Progenitor cell of endocrine pancreas (in vitro differentiated cells): ENCODE data around the gene CPA5. TPM values are rescaled to one million over a fixed set of nuclear protein-coding genes. Genes with fewer than 3 reads are reported as not detected.

ENCODE experiments used
- DNase-seq: peaks from one replicate; pipeline ENCODE4 v3.0.0; 2021; ENCODE audit warnings: low spot score; ENCODE audit not compliant: unreplicated experiment
- H3K27ac Mint-ChIP-seq: 2 replicates; pipeline ENCODE4 v1.8.0; 2021; ENCODE audit warnings: mild to moderate bottlenecking, moderate library complexity, mixed read lengths
- H3K27me3 Mint-ChIP-seq: 2 replicates; pipeline ENCODE4 v1.8.0; 2021; ENCODE audit warnings: mixed read lengths
- H3K36me3 Mint-ChIP-seq: 2 replicates; pipeline ENCODE4 v1.8.0; 2022; ENCODE audit warnings: mixed read lengths; ENCODE audit not compliant: insufficient read depth
- H3K4me1 Mint-ChIP-seq: 2 replicates; pipeline ENCODE4 v1.8.0; 2021; ENCODE audit warnings: low read depth, mixed read lengths
- H3K4me3 Mint-ChIP-seq: 2 replicates; pipeline ENCODE4 v1.8.0; 2021; ENCODE audit warnings: low read depth, mild to moderate bottlenecking, moderate library complexity, mixed read lengths
- H3K9me3 Mint-ChIP-seq: 2 replicates; pipeline ENCODE4 v1.8.0; 2021; ENCODE audit warnings: low read depth, mixed read lengths
- CTCF ChIP-seq: fragments of 200-600 bp; sonication (generic); IDR thresholded peaks from one replicate; pipeline ENCODE4 v1.5.0; 2021; ENCODE audit warnings: antibody characterized with exemption, mild to moderate bottlenecking; ENCODE audit not compliant: unreplicated experiment
- total RNA-seq: library from RNA; stranded (reverse); gene quantifications from 2 replicates; pipeline ENCODE4 v1.2.1, GENCODE V29; 2021

Gene CPA5
- total RNA-seq, 1 donor from 2014 or later: not detected

GRCh38 chr7:130394421-130395195 is 50.0 kb downstream of the CPA5 start:
- peak overlapping the region; percentile 41 for H3K27ac Mint-ChIP-seq
- H3K27me3 Mint-ChIP-seq: no peaks in the 10 kb centered on the region
- no peak for TF ChIP-seq CTCF
- H3K9me3 Mint-ChIP-seq: no peaks in the 10 kb centered on the region
- H3K36me3 Mint-ChIP-seq: peaks cover 8% of the 10 kb centered on the region
- H3K4me1 Mint-ChIP-seq: peaks cover 18% of the 10 kb centered on the region
- no peak for DNase-seq
- no peak overlapping the region for H3K4me3 Mint-ChIP-seq

GRCh38 chr7:130395421-130395820 is 50.8 kb downstream of the CPA5 start:
- DNase-seq: no peak
- H3K27me3 Mint-ChIP-seq: no peaks in the 10 kb centered on the region
- H3K4me3 Mint-ChIP-seq: no peak overlapping the region
- TF ChIP-seq CTCF: no peak
- peaks cover 14% of the 10 kb centered on the region for H3K36me3 Mint-ChIP-seq
- no peaks in the 10 kb centered on the region for H3K9me3 Mint-ChIP-seq
- H3K27ac Mint-ChIP-seq: no peak overlapping the region
- peaks cover 18% of the 10 kb centered on the region for H3K4me1 Mint-ChIP-seq

- no peaks in the 10 kb centered on the region for H3K27me3 Mint-ChIP-seq
- no peaks in the 10 kb centered on the region for H3K9me3 Mint-ChIP-seq
- TF ChIP-seq CTCF: no peak
- peaks cover 18% of the 10 kb centered on the region for H3K4me1 Mint-ChIP-seq
- DNase-seq: no peak
- H3K27ac Mint-ChIP-seq: no peak overlapping the region
- peaks cover 15% of the 10 kb centered on the region for H3K36me3 Mint-ChIP-seq
- no peak overlapping the region for H3K4me3 Mint-ChIP-seq
Observed at GRCh38 chr7:130396109-130396508, 51.5 kb downstream of the CPA5 start.

- no peak for DNase-seq
- no peak for TF ChIP-seq CTCF
- H3K4me3 Mint-ChIP-seq: no peak overlapping the region
- H3K36me3 Mint-ChIP-seq: peaks cover 15% of the 10 kb centered on the region
- H3K4me1 Mint-ChIP-seq: peaks cover 14% of the 10 kb centered on the region
- H3K9me3 Mint-ChIP-seq: no peaks in the 10 kb centered on the region
- H3K27ac Mint-ChIP-seq: peak overlapping the region; percentile 92
- H3K27me3 Mint-ChIP-seq: no peaks in the 10 kb centered on the region
Observed at GRCh38 chr7:130397051-130397757, 52.6 kb downstream of the CPA5 start.

- TF ChIP-seq CTCF: no peak
- no peak overlapping the region for H3K4me3 Mint-ChIP-seq
- peaks cover 9% of the 10 kb centered on the region for H3K4me1 Mint-ChIP-seq
- DNase-seq: no peak
- H3K27me3 Mint-ChIP-seq: no peaks in the 10 kb centered on the region
- H3K9me3 Mint-ChIP-seq: no peaks in the 10 kb centered on the region
- H3K27ac Mint-ChIP-seq: peak overlapping the region; percentile 92
- peaks cover 18% of the 10 kb centered on the region for H3K36me3 Mint-ChIP-seq
Observed at GRCh38 chr7:130397758-130398073, 53.1 kb downstream of the CPA5 start.
